ENCODE measurements around the gene ARHGAP10.

ARHGAP10 gene

GRCh38 chr4:147693218-147693617 lies 38.7 kb upstream of the ARHGAP10 start:
- no peak for TF ChIP-seq CTCF (IDR thresholded peaks at IDR 0.05; ENCODE audit: low read depth, low read length)
- in situ Hi-C loops (cut with HindIII; ENCODE audit: low sequenced_read_pairs) = no loop called here
- no peak for DNase-seq (ENCODE audit: low read depth, low spot score)
- no peak overlapping the region for H3K4me3 ChIP-seq (ENCODE audit: low read depth, low read length)

- no peak for TF ChIP-seq CTCF (IDR thresholded peaks at IDR 0.05; ENCODE audit: low read depth, low read length)
- no peak overlapping the region for H3K4me3 ChIP-seq (ENCODE audit: low read depth, low read length)
- DNase-seq (ENCODE audit: low read depth, low spot score) = no peak
- in situ Hi-C loops (cut with HindIII; ENCODE audit: low sequenced_read_pairs) = no loop called here
Measured at GRCh38 chr4:147696866-147697265, 35.0 kb upstream of the ARHGAP10 start.

- no peak overlapping the region for H3K4me3 ChIP-seq (ENCODE audit: low read depth, low read length)
- in situ Hi-C loops (cut with HindIII; ENCODE audit: low sequenced_read_pairs) = no loop called here
- no peak for DNase-seq (ENCODE audit: low read depth, low spot score)
- TF ChIP-seq CTCF (IDR thresholded peaks at IDR 0.05; ENCODE audit: low read depth, low read length) = no peak
Measured at GRCh38 chr4:147704846-147705245, 27.0 kb upstream of the ARHGAP10 start.

GRCh38 chr4:147707892-147708672 lies 23.8 kb upstream of the ARHGAP10 start:
- H3K4me3 ChIP-seq (ENCODE audit: low read depth, low read length) = no peak overlapping the region
- TF ChIP-seq CTCF (IDR thresholded peaks at IDR 0.05; ENCODE audit: low read depth, low read length) = peak; percentile 82
- DNase-seq (ENCODE audit: low read depth, low spot score) = peak; percentile 54
- in situ Hi-C loops (cut with HindIII; ENCODE audit: low sequenced_read_pairs) = no loop called here

GRCh38 chr4:147709999-147710398 lies 21.9 kb upstream of the ARHGAP10 start:
- TF ChIP-seq CTCF (IDR thresholded peaks at IDR 0.05; ENCODE audit: low read depth, low read length) = no peak
- in situ Hi-C loops (cut with HindIII; ENCODE audit: low sequenced_read_pairs) = no loop called here
- DNase-seq (ENCODE audit: low read depth, low spot score) = peak; percentile 86
- H3K4me3 ChIP-seq (ENCODE audit: low read depth, low read length) = no peak overlapping the region

- no peak overlapping the region for H3K4me3 ChIP-seq (ENCODE audit: low read depth, low read length)
- in situ Hi-C loops (cut with HindIII; ENCODE audit: low sequenced_read_pairs) = no loop called here
- DNase-seq (ENCODE audit: low read depth, low spot score) = peak; percentile 78
- no peak for TF ChIP-seq CTCF (IDR thresholded peaks at IDR 0.05; ENCODE audit: low read depth, low read length)
Measured at GRCh38 chr4:147714575-147715401, 17.1 kb upstream of the ARHGAP10 start.
